Gastroesophageal sphincter (tissue), 4 donors: ENCODE results near the gene ADCY2. TPM values are rescaled to one million over a fixed set of nuclear protein-coding genes. Genes with fewer than 3 reads are reported as not detected.

Experiments
- ATAC-seq: fragments of 150-250 bp; one replicate; pipeline ENCODE4 v1.9.1; 2016; ENCODE audit warnings: mild to moderate bottlenecking, moderate library complexity
- H3K27ac ChIP-seq, 4 donors: fragments of 200-600 bp; sonication (generic) in 3 of 4; 1 replicate in 3 of 4; 2 replicates in 1 of 4; pipeline ENCODE4 v1.5.1; 2016 to 2019
- H3K27me3 ChIP-seq: fragments of 200-600 bp; sonication (generic); one replicate; pipeline ENCODE4 v1.5.1; 2019
- H3K36me3 ChIP-seq, 2 donors: fragments of 200-600 bp; sonication (generic); one replicate each; pipeline ENCODE4 v1.5.1; 2019; ENCODE audit warnings: control low read depth in 1 of 2
- H3K4me1 ChIP-seq, 3 donors: fragments of 200-600 bp; sonication (generic); 1 replicate in 2 of 3; 2 replicates in 1 of 3; pipeline ENCODE4 v1.5.1; 2016 to 2019; ENCODE audit warnings: control low read depth in 2 of 3
- H3K4me3 ChIP-seq, 2 donors: fragments of 200-600 bp; sonication (generic); one replicate each; pipeline ENCODE4 v1.5.1; 2019; ENCODE audit warnings: mild to moderate bottlenecking in 1 of 2, moderate library complexity in 1 of 2
- H3K9me3 ChIP-seq, 3 donors: fragments of 200-600 bp; sonication (generic); one replicate each; pipeline ENCODE4 v1.5.1; 2017 to 2019; ENCODE audit warnings: control low read depth in 2 of 3
- EP300 ChIP-seq: sonication (generic); formaldehyde crosslinking; IDR thresholded peaks from one replicate; pipeline ENCODE4 v1.6.1; 2017; ENCODE audit warnings: antibody characterized with exemption, mild to moderate bottlenecking
- POLR2A ChIP-seq, 2 donors: fragments of 450-650 bp; IDR thresholded peaks; one replicate each; pipeline ENCODE4 v1.6.1; 2017; ENCODE audit warnings: antibody characterized with exemption in 2 of 2, mild to moderate bottlenecking in 2 of 2, moderate library complexity in 1 of 2
- POLR2AphosphoS5 ChIP-seq: sonication (generic); formaldehyde crosslinking; IDR thresholded peaks from one replicate; pipeline ENCODE4 v1.6.1; 2017; ENCODE audit warnings: antibody characterized with exemption
- WGBS, 2 donors: methylation state at CpG; one replicate each; pipeline ENCODE4 v1.1.5; 2018; ENCODE audit warnings: low coverage in 1 of 2; 5-methylcytosine and 5-hydroxymethylcytosine counted together
- total RNA-seq, 4 donors: library from RNA; depleted of rRNA; stranded (reverse); fragments of >200 nt; gene quantifications; one replicate each; pipeline ENCODE4 v1.1.0, GENCODE V29; 2016
- TF ChIP-seq, protein P1 (sequence below), 4 experiments: fragments of 200-600 bp in 2 of 4; fragments of 450-650 bp in 2 of 4; sonication (generic) in 1 of 4; IDR thresholded peaks; one replicate each; pipeline ENCODE4 v1.5.1; 2017 to 2019; ENCODE audit warnings: antibody characterized with exemption in 4 of 4, mild to moderate bottlenecking in 2 of 4, moderate library complexity in 2 of 4

Gene ADCY2
- total RNA-seq, 4 donors from 2014 or later: 5.8 to 15.9 (median 8.9) TPM

GRCh38 chr5:7445068-7445467 lies 49.1 kb downstream of the ADCY2 start:
- no peaks in the 10 kb centered on the region for H3K9me3 ChIP-seq
- H3K4me1 ChIP-seq: no peaks in the 10 kb centered on the region
- H3K4me3 ChIP-seq: no peak overlapping the region
- 51 to 70% methylated on average over 2 of the region's 2 CpGs for WGBS, 2 donors
- TF ChIP-seq, protein P1, sequence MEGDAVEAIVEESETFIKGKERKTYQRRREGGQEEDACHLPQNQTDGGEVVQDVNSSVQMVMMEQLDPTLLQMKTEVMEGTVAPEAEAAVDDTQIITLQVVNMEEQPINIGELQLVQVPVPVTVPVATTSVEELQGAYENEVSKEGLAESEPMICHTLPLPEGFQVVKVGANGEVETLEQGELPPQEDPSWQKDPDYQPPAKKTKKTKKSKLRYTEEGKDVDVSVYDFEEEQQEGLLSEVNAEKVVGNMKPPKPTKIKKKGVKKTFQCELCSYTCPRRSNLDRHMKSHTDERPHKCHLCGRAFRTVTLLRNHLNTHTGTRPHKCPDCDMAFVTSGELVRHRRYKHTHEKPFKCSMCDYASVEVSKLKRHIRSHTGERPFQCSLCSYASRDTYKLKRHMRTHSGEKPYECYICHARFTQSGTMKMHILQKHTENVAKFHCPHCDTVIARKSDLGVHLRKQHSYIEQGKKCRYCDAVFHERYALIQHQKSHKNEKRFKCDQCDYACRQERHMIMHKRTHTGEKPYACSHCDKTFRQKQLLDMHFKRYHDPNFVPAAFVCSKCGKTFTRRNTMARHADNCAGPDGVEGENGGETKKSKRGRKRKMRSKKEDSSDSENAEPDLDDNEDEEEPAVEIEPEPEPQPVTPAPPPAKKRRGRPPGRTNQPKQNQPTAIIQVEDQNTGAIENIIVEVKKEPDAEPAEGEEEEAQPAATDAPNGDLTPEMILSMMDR (IDR thresholded peaks at IDR 0.05): no peak
- TF ChIP-seq POLR2AphosphoS5: no peak
- no peak for TF ChIP-seq POLR2A (IDR thresholded peaks at IDR 0.05)
- TF ChIP-seq EP300: no peak
- no peaks in the 10 kb centered on the region for H3K27me3 ChIP-seq
- no peaks in the 10 kb centered on the region for H3K36me3 ChIP-seq
- H3K27ac ChIP-seq: no peak overlapping the region
- no peak for ATAC-seq

- ATAC-seq: no peak
- H3K27me3 ChIP-seq: no peaks in the 10 kb centered on the region
- no peaks in the 10 kb centered on the region for H3K36me3 ChIP-seq
- no peak overlapping the region for H3K27ac ChIP-seq
- H3K9me3 ChIP-seq: peaks cover 0 to 7% (median 0%) of the 10 kb centered on the region in 3 donors
- H3K4me3 ChIP-seq: no peak overlapping the region
- H3K4me1 ChIP-seq: no peaks in the 10 kb centered on the region
- WGBS, 2 donors: 20 to 49% methylated on average over 1 to 2 of the region's 2 CpGs
- TF ChIP-seq POLR2A (IDR thresholded peaks at IDR 0.05): no peak
- TF ChIP-seq POLR2AphosphoS5: no peak
- no peak for TF ChIP-seq EP300
- TF ChIP-seq, protein P1 (IDR thresholded peaks at IDR 0.05): no peak
Observed at GRCh38 chr5:7445831-7446230, 49.9 kb downstream of the ADCY2 start.

DNA sequence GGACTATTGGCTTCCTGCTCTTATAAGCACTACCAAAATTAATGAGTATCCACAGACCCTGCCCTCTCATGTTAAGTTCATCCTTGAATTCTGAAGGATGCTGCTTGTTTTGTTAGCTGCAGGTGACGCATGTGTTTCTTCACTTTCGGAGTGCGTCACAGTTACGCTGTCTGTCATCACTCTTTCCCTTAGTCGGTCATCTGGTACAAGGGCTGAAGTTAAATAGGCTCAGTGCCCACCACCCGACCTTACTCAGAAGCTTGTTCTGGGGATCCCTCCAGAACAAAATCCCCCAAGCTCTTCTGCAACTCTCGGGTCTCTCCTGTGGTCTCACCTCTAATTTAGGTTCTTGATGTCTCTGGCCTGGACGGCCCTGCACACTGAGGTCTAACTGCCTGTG lies 51.0 kb downstream of the ADCY2 start:
- Histone ChIP-seq H3K27me3 (no peaks in the 10 kb centered on the region), H3K27ac (no peak overlapping the region), H3K4me1 (no peaks in the 10 kb centered on the region), H3K36me3 (no peaks in the 10 kb centered on the region), H3K9me3 (peaks cover 0 to 7% (median 0%) of the 10 kb centered on the region in 3 donors), H3K4me3 (no peak overlapping the region)
- ATAC-seq: no peak
- TF ChIP-seq, protein P1 (IDR thresholded peaks at IDR 0.05): no peak
- TF ChIP-seq POLR2AphosphoS5 (no peak), EP300 (no peak), POLR2A (IDR thresholded peaks at IDR 0.05) (no peak)
- WGBS, 2 donors: 80 to 84% methylated on average over 3 to 5 of the region's 8 CpGs

DNA sequence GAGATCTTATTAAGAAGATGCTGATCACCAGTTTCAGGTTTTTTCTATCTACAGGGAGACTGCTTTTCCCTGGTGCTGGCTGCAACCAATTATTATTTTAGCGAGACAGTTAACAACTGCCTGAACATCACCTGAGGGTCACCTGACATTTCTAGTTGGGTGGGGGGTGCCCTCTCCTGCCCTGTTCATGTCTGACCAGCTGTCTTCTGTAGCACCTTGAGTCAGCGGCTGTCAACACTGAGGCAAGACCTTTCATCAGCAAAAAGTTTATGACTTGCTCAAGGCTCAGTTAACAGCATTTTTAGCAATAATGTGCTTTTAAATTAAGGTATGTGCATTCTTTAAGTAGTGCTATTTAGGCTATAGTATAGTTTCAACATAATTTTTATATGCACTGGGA lies 58.0 kb downstream of the ADCY2 start:
- H3K36me3 ChIP-seq: no peaks in the 10 kb centered on the region
- no peak for ATAC-seq
- H3K4me3 ChIP-seq: no peak overlapping the region
- H3K27me3 ChIP-seq: no peaks in the 10 kb centered on the region
- H3K9me3 ChIP-seq: peaks cover 0 to 7% (median 0%) of the 10 kb centered on the region in 3 donors
- no peaks in the 10 kb centered on the region for H3K4me1 ChIP-seq
- WGBS, 2 donors: 100% methylated on average over 1 to 2 of the region's 2 CpGs
- H3K27ac ChIP-seq: no peak overlapping the region
- TF ChIP-seq POLR2AphosphoS5 (no peak), EP300 (no peak), POLR2A (IDR thresholded peaks at IDR 0.05) (no peak)
- TF ChIP-seq, protein P1 (IDR thresholded peaks at IDR 0.05): no peak

DNA sequence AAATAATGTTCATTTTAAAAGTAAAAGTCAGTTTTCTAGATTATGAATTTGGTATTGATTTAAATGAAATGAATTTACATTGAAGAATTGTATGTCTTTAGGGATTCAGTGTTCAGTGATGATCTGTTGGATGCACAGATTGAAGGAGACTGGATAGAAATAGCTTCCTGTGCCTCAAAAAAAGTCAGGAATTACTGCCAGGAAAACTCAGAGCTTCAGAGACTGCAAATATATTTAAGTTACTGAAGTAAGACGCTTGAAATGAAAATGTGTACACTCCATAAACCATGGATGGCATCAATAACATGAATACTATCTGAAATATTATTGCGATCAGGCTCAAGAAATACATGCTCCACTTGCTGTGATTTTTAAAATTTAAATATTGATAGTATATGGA lies 60.3 kb downstream of the ADCY2 start:
- WGBS, 2 donors: 97 to 100% methylated on average over 2 of the region's 2 CpGs
- Histone ChIP-seq H3K36me3 (no peaks in the 10 kb centered on the region), H3K4me1 (peaks cover 0 to 5% (median 0%) of the 10 kb centered on the region in 3 donors), H3K27ac (no peak overlapping the region), H3K9me3 (no peaks in the 10 kb centered on the region), H3K4me3 (no peak overlapping the region), H3K27me3 (no peaks in the 10 kb centered on the region)
- no peak for ATAC-seq
- TF ChIP-seq POLR2AphosphoS5 (no peak), EP300 (no peak)
- TF ChIP-seq, protein P1 (IDR thresholded peaks at IDR 0.05): no peak
